Smooth muscle cell (in vitro differentiated cells): Measurements from ENCODE around the gene FBL. TPM values are rescaled to one million over a fixed set of nuclear protein-coding genes. Genes with fewer than 3 reads are reported as not detected.
"Not testable (repeated sequence)": the region's sequence is repeated elsewhere in the genome, so short reads cannot be mapped to it uniquely, and the experiment has no call there.

Source experiments
- DNase-seq: peaks from one replicate; lab custom pipeline; 2025; ENCODE audit not compliant: unreplicated experiment; lab: John Stamatoyannopoulos, UW
- H2AFZ ChIP-seq: fragments of 200-600 bp; sonication (generic); 2 replicates; pipeline ENCODE4 v1.6.0; 2016; ENCODE audit warnings: antibody characterized with exemption, low read depth, mild to moderate bottlenecking
- H3F3A ChIP-seq: fragments of 200-600 bp; sonication (generic); 2 replicates; pipeline ENCODE4 v1.6.0; 2017; ENCODE audit warnings: antibody characterized with exemption, low read depth
- H3K27ac ChIP-seq: fragments of 200-600 bp; sonication (generic); 2 replicates; pipeline ENCODE4 v1.5.1; 2016; ENCODE audit warnings: low read depth, mild to moderate bottlenecking
- H3K27me3 ChIP-seq: fragments of 200-600 bp; sonication (generic); 2 replicates; pipeline ENCODE4 v1.6.1; 2016; ENCODE audit warnings: low read depth, mild to moderate bottlenecking
- H3K36me3 ChIP-seq: fragments of 200-600 bp; sonication (generic); 2 replicates; pipeline ENCODE4 v1.5.1; 2016; ENCODE audit warnings: low read depth
- H3K4me1 ChIP-seq: fragments of 200-600 bp; sonication (generic); 2 replicates; pipeline ENCODE4 v1.5.1; 2016; ENCODE audit warnings: low read depth
- H3K4me2 ChIP-seq: fragments of 200-600 bp; sonication (generic); 2 replicates; pipeline ENCODE4 v1.6.0; 2016; ENCODE audit warnings: mild to moderate bottlenecking
- H3K4me3 ChIP-seq: fragments of 200-600 bp; sonication (generic); 2 replicates; pipeline ENCODE4 v1.5.1; 2016; ENCODE audit warnings: mild to moderate bottlenecking
- H3K79me2 ChIP-seq: fragments of 200-600 bp; sonication (generic); 2 replicates; pipeline ENCODE4 v1.6.0; 2016; ENCODE audit warnings: low read depth, mild to moderate bottlenecking
- H3K9ac ChIP-seq: fragments of 200-600 bp; sonication (generic); 2 replicates; pipeline ENCODE4 v1.6.0; 2016; ENCODE audit warnings: low read depth
- H3K9me3 ChIP-seq: fragments of 200-600 bp; sonication (generic); replicated peaks from 2 replicates; pipeline ENCODE4 v1.5.1; 2016; ENCODE audit warnings: low read depth
- H4K20me1 ChIP-seq: fragments of 200-600 bp; sonication (generic); 2 replicates; pipeline ENCODE4 v1.6.0; 2016; ENCODE audit warnings: low read depth
- CTCF ChIP-seq: fragments of 200-600 bp; sonication (generic); IDR thresholded peaks from 2 replicates; pipeline ENCODE4 v1.5.1; 2017; ENCODE audit warnings: borderline replicate concordance, mild to moderate bottlenecking, antibody characterized with exemption; ENCODE audit not compliant: insufficient read depth, poor library complexity, severe bottlenecking
- WGBS: methylation state at CpG from one replicate; pipeline ENCODE4 v1.1.7; 2016; ENCODE audit warnings: low lambda C conversion rate; 5-methylcytosine and 5-hydroxymethylcytosine counted together
- polyA plus RNA-seq: library from polyadenylated mRNA; unstranded; fragments of >200 nt; fragmentation: Nextera tagmentation; extraction: Ambion mirVana; gene quantifications from 2 replicates; pipeline ENCODE4 v1.2.1, GENCODE V29; 2016
- total RNA-seq: library from RNA; depleted of rRNA; stranded (reverse); fragments of >200 nt; gene quantifications from 2 replicates; pipeline ENCODE4 v1.2.3, GENCODE V29; 2014

FBL gene
- total and polyA plus RNA-seq, 2 experiments from 2014 or later = 116 to 124 TPM

DNA sequence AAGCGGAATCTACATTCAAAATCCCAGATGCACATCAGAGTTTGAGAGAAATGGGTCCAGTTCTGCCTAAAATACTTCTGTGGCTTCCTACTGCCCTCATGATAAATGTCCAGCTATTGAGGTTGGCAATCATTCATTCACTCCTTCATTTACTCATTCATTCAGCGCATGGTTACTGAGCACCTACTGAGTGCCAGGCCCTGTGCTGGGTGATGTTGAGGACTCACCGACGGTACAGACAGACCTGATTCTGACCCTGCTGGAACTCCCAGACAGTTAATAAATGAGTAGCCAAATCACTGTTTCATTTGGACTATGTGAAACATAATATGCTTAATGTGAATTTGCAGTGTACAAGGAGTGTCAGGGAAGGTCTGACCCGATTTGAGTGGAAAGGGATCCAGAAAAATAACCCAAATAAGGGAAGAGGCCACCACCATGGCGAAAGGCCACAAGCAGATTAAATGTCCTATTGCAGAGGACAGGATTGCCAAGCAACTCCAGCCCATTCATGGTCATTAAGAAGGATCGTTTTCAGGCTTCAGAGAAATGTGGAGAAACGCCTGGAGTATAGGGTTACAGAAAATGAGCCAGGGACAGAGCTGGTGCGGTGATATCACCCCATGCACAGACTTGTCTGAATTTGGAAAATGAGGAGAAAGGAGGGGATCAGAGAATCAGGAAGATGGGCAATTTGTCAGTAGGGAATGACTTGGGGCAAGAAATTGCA, 32.8 kb downstream of the FBL start:
- WGBS = 82% methylated on average over 9 of the region's 9 CpGs
- Histone ChIP-seq H3F3A (no peaks in the 10 kb centered on the region), H3K4me2 (no peak overlapping the region), H2AFZ (no peak overlapping the region), H3K4me1 (no peaks in the 10 kb centered on the region), H4K20me1 (no peaks in the 10 kb centered on the region), H3K36me3 (no peaks in the 10 kb centered on the region), H3K27me3 (no peaks in the 10 kb centered on the region), H3K9ac (no peak overlapping the region), H3K4me3 (no peak overlapping the region), H3K9me3 (no peaks in the 10 kb centered on the region), H3K27ac (no peak overlapping the region), H3K79me2 (no peaks in the 10 kb centered on the region)
- TF ChIP-seq CTCF = no peak
- no peak for DNase-seq

- Histone ChIP-seq H3K9me3 (no peaks in the 10 kb centered on the region), H2AFZ (no peak overlapping the region), H3K36me3 (no peaks in the 10 kb centered on the region), H3K27me3 (no peaks in the 10 kb centered on the region), H3K79me2 (no peaks in the 10 kb centered on the region), H4K20me1 (no peaks in the 10 kb centered on the region), H3F3A (no peaks in the 10 kb centered on the region), H3K4me2 (no peak overlapping the region), H3K4me3 (no peak overlapping the region), H3K9ac (no peak overlapping the region), H3K4me1 (no peaks in the 10 kb centered on the region), H3K27ac (no peak overlapping the region)
- TF ChIP-seq CTCF = no peak
- no peak for DNase-seq
- WGBS = 98% methylated on average over 4 of the region's 4 CpGs
Measured at GRCh38 chr19:39811064-39811463, 35.1 kb downstream of the FBL start.

- Histone ChIP-seq H3K4me2 (no peak overlapping the region), H3K27me3 (no peaks in the 10 kb centered on the region), H3K9me3 (no peaks in the 10 kb centered on the region), H3K27ac (no peak overlapping the region), H3K9ac (no peak overlapping the region), H4K20me1 (no peaks in the 10 kb centered on the region), H3K36me3 (no peaks in the 10 kb centered on the region), H2AFZ (no peak overlapping the region), H3K4me1 (no peaks in the 10 kb centered on the region), H3K4me3 (no peak overlapping the region), H3F3A (no peaks in the 10 kb centered on the region), H3K79me2 (no peaks in the 10 kb centered on the region)
- 93% methylated on average over 4 of the region's 4 CpGs for WGBS
- no peak for TF ChIP-seq CTCF
- no peak for DNase-seq
Measured at GRCh38 chr19:39810424-39810823, 35.8 kb downstream of the FBL start.

DNA sequence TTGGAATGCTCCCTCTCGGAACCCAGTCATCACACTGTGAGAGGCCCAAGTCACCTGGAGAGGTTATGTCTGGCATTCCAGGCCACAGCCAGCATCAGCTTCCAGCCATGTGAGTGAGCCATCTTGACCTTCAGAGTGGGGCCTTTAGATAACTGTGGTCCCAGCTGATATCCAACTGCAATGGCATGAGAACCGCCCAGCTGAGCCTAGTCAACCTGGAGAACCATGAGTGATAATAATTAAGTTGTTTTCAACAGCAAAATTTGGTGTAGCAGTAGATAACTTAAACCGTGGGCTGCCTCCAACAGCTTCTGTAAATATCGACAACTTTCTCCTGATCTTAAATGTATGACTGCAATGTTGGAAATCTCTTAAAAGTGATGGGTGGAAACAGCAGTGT, 36.8 kb downstream of the FBL start:
- H3K36me3 ChIP-seq = no peaks in the 10 kb centered on the region
- no peak overlapping the region for H3K4me2 ChIP-seq
- no peak overlapping the region for H3K9ac ChIP-seq
- 85% methylated on average over 4 of the region's 4 CpGs for WGBS
- H3K9me3 ChIP-seq = no peaks in the 10 kb centered on the region
- H3K79me2 ChIP-seq = no peaks in the 10 kb centered on the region
- no peaks in the 10 kb centered on the region for H3F3A ChIP-seq
- TF ChIP-seq CTCF = no peak
- H3K4me3 ChIP-seq = no peak overlapping the region
- H3K4me1 ChIP-seq = no peaks in the 10 kb centered on the region
- H2AFZ ChIP-seq = no peak overlapping the region
- no peaks in the 10 kb centered on the region for H3K27me3 ChIP-seq
- H4K20me1 ChIP-seq = no peaks in the 10 kb centered on the region
- H3K27ac ChIP-seq = no peak overlapping the region
- no peak for DNase-seq

DNA sequence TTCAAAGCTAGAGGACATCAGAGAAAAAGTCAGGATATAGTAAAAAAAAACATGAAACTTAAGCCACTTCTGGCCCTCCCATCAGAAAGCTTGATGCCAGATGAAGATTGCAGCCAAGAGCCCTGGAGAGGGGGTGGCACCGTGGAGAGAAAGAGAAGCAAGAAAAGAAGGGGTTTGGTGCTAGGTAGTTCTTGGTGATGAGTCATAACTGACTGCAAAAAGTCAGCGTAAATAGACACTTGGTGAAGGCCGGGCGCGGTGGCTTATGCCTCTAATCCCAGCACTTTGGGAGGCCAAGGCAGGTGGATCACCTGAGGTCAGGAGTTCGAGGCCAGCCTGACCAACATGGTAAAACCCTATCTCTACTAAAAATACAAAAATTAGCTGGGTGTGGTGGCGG, 37.5 kb downstream of the FBL start:
- not testable (repeated sequence) for H3K36me3 ChIP-seq, H4K20me1 ChIP-seq, DNase-seq, H3K4me1 ChIP-seq, H3K27me3 ChIP-seq, H3K4me3 ChIP-seq, H3K79me2 ChIP-seq, H3K9me3 ChIP-seq, H3K9ac ChIP-seq, H3K4me2 ChIP-seq, H2AFZ ChIP-seq, H3F3A ChIP-seq, H3K27ac ChIP-seq
- 91% methylated on average over 7 of the region's 7 CpGs for WGBS
